Activated T-helper 2 cell treated with anti-CD3 and anti-CD28 coated beads, Interferon-gamma antibody, Interleukin-2, Interleukin-4, amounts not matched to agents 10 μg/mL and 5 μg/mL and 100 μg/mL, durations not matched to agents 14 hours and 24 hours and 36 hours (primary cell): ENCODE results near the gene DAAM1. TPM values are rescaled to one million over a fixed set of nuclear protein-coding genes. Genes with fewer than 3 reads are reported as not detected.

Experiments
- DNase-seq: peaks from one replicate; pipeline ENCODE4 v3.0.0; 2021; ENCODE audit warnings: low spot score
- H3K27ac Mint-ChIP-seq: one replicate; pipeline ENCODE4 v1.8.0; 2021; ENCODE audit warnings: mixed read lengths
- H3K27me3 Mint-ChIP-seq: one replicate; pipeline ENCODE4 v1.8.0; 2021; ENCODE audit warnings: low read depth, mixed read lengths
- H3K36me3 Mint-ChIP-seq: one replicate; pipeline ENCODE4 v1.8.0; 2021; ENCODE audit warnings: low read depth, mixed read lengths
- H3K4me1 Mint-ChIP-seq: one replicate; pipeline ENCODE4 v1.8.0; 2021; ENCODE audit warnings: low read depth, mixed read lengths
- H3K4me3 Mint-ChIP-seq: one replicate; pipeline ENCODE4 v1.8.0; 2021; ENCODE audit warnings: low read depth, mild to moderate bottlenecking, moderate library complexity, mixed read lengths
- H3K9me3 Mint-ChIP-seq: one replicate; pipeline ENCODE4 v1.8.0; 2021; ENCODE audit warnings: mixed read lengths
- intact Hi-C: fragments of 100-400 bp; cut with micrococcal nuclease; formaldehyde crosslinking; loops from one replicate; pipeline ENCODE4 v1.15.1; 2023
- total RNA-seq: library from RNA; stranded (reverse); gene quantifications from 2 replicates; pipeline ENCODE4 v1.2.3, GENCODE V29; 2022

DAAM1 gene
- 6.4 and 9.1 TPM in 2 replicates for total RNA-seq

DNA sequence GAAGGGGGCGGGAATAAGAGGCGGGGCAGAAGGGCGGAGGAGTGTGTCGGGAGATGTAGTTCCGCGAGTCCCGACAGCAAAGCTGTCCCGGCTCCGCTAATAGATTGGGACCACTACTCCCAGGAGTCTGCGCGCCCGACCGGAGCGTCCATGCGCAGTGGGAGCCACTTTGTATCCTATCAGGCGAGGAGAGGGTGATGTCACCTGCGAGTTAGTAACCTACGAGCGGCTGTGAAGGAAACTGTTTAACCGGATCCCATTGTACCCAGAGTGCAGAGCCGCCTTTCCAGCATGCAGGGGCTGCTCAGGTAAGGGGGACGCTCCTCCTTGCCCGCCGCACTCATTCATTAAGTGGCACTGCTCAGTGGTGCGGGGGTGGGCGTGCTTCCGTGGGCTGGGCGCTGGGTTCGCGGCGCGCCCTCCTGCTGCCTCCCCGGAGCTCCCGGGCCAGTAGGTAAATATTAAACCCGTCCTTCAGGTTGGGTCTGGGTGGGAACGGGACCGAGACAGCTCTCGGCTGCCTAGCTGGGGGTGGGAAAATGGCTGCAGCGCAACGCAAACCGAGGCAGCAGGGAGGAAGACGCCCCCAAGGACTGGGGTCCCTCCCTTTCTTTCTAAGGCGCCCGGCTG is at the start of gene DAAM1:
Gene DAAM1, plus strand, starts transcription at position 207 of the 630 bp plus-strand sequence. CDS start 74,811 bp downstream, outside the sequence.
- Mint-ChIP-seq H3K27ac (peak within 1 kb of the TSS; percentile 61), H3K27me3 (peaks cover 21% of the 10 kb centered on the region), H3K4me1 (peaks cover 17% of the 10 kb centered on the region), H3K9me3 (no peaks in the 10 kb centered on the region), H3K36me3 (no peaks in the 10 kb centered on the region), H3K4me3 (peak within 1 kb of the TSS; percentile 95)
- peak; percentile 96 for DNase-seq
- intact Hi-C loops: loop anchor here (1.0 to 5.0 kb wide), 6 partner anchors 86 to 1060 kb away; partner anchors contain the start of genes GPR135, JKAMP, L3HYPDH and PPM1A

GRCh38 chr14:59139324-59139723 is 49.1 kb upstream of the DAAM1 start:
- H3K27ac Mint-ChIP-seq: no peak overlapping the region
- peaks cover 8% of the 10 kb centered on the region for H3K27me3 Mint-ChIP-seq
- no peak for DNase-seq
- H3K36me3 Mint-ChIP-seq: no peaks in the 10 kb centered on the region
- no peaks in the 10 kb centered on the region for H3K9me3 Mint-ChIP-seq
- H3K4me1 Mint-ChIP-seq: no peaks in the 10 kb centered on the region
- H3K4me3 Mint-ChIP-seq: no peak overlapping the region
- intact Hi-C loops: no loop called here

- no peaks in the 10 kb centered on the region for H3K9me3 Mint-ChIP-seq
- intact Hi-C loops: no loop called here
- DNase-seq: no peak
- no peak overlapping the region for H3K4me3 Mint-ChIP-seq
- H3K27ac Mint-ChIP-seq: no peak overlapping the region
- H3K27me3 Mint-ChIP-seq: peaks cover 10% of the 10 kb centered on the region
- no peaks in the 10 kb centered on the region for H3K36me3 Mint-ChIP-seq
- no peaks in the 10 kb centered on the region for H3K4me1 Mint-ChIP-seq
These were observed 48.2 kb upstream of the DAAM1 start for GRCh38 chr14:59140106-59140843.

- DNase-seq: no peak
- no peak overlapping the region for H3K4me3 Mint-ChIP-seq
- H3K27me3 Mint-ChIP-seq: peaks cover 14% of the 10 kb centered on the region
- no peaks in the 10 kb centered on the region for H3K9me3 Mint-ChIP-seq
- H3K4me1 Mint-ChIP-seq: no peaks in the 10 kb centered on the region
- H3K36me3 Mint-ChIP-seq: no peaks in the 10 kb centered on the region
- intact Hi-C loops: no loop called here
- H3K27ac Mint-ChIP-seq: no peak overlapping the region
These were observed 42.0 kb upstream of the DAAM1 start for GRCh38 chr14:59146484-59146883.

DNA sequence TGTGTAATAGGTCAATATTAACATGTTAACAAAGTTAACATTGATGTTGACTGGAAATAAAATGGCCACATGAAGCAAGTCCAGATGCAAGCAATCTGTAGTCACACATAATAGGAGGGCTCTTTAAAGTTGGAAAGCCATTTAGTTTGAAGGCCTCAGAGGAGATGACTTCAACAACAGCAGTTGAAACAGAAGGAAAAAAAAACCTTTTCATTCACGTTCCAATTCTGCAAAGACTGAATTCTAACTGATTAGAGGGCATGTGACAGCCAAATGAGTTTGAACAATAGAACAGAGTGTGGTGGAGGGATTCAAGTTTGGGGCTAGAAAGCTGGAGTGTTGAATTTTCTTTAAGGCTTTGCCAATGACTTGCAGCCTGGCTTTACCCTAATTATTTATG is 41.5 kb upstream of the DAAM1 start:
- H3K9me3 Mint-ChIP-seq: no peaks in the 10 kb centered on the region
- intact Hi-C loops: no loop called here
- peaks cover 14% of the 10 kb centered on the region for H3K27me3 Mint-ChIP-seq
- no peak overlapping the region for H3K27ac Mint-ChIP-seq
- H3K4me1 Mint-ChIP-seq: no peaks in the 10 kb centered on the region
- DNase-seq: no peak
- H3K36me3 Mint-ChIP-seq: no peaks in the 10 kb centered on the region
- no peak overlapping the region for H3K4me3 Mint-ChIP-seq

DNA sequence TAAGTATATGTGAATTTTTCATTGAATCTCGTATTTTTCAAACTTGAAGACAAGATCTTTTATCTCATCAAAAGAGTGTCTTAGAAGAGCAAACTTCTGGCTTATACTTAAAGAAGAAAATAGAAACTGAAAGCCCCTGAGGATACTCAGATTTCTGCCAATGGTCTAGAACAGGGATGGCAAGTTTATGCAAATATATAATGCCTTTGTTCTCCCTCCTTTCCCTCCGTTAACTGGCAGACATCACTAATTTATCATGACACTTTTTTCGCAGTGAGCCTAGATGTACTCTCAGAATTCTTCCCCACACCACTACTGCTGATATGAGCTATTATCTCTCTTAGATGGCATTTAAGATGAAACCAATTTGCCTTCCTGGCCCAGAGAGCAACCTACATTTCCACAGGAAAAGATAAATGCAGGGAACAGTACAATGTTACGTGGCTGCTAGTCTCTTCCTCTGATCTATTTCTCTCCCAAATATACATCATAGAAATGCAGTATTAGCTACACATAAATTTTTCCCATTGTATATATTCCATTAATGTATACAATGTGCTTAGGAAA is 40.0 kb upstream of the DAAM1 start:
- Mint-ChIP-seq H3K4me1 (no peaks in the 10 kb centered on the region), H3K27me3 (peaks cover 10% of the 10 kb centered on the region), H3K4me3 (no peak overlapping the region), H3K36me3 (no peaks in the 10 kb centered on the region), H3K27ac (no peak overlapping the region), H3K9me3 (no peaks in the 10 kb centered on the region)
- intact Hi-C loops: no loop called here
- no peak for DNase-seq

- no peak overlapping the region for H3K4me3 Mint-ChIP-seq
- DNase-seq: no peak
- no peak overlapping the region for H3K27ac Mint-ChIP-seq
- H3K4me1 Mint-ChIP-seq: peaks cover 4% of the 10 kb centered on the region
- H3K27me3 Mint-ChIP-seq: peaks cover 6% of the 10 kb centered on the region
- intact Hi-C loops: no loop called here
- H3K9me3 Mint-ChIP-seq: no peaks in the 10 kb centered on the region
- no peaks in the 10 kb centered on the region for H3K36me3 Mint-ChIP-seq
These were observed 37.5 kb upstream of the DAAM1 start for GRCh38 chr14:59150990-59151389.

DNA sequence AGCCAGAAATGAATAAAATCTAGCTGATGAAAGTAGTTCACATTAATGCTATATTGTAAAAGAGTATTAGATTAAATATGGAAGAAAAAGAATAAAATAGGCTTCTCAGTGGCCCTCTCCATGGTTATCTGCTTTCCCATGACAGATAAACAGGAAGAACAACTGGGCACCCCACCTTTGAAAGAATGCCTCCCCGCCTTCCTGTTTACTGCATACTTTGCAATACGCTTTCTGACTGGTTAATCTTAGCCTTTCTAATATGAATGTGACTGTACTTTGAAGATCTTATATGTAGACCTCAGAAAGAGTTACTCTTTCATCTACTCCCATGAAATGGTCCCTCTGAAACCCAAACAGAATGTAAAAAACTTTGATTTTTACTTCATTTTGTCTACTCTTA is 34.1 kb upstream of the DAAM1 start:
- Mint-ChIP-seq H3K4me3 (no peak overlapping the region), H3K36me3 (no peaks in the 10 kb centered on the region), H3K4me1 (peaks cover 4% of the 10 kb centered on the region), H3K27me3 (peaks cover 10% of the 10 kb centered on the region), H3K9me3 (no peaks in the 10 kb centered on the region), H3K27ac (no peak overlapping the region)
- no peak for DNase-seq
- intact Hi-C loops: no loop called here

DNA sequence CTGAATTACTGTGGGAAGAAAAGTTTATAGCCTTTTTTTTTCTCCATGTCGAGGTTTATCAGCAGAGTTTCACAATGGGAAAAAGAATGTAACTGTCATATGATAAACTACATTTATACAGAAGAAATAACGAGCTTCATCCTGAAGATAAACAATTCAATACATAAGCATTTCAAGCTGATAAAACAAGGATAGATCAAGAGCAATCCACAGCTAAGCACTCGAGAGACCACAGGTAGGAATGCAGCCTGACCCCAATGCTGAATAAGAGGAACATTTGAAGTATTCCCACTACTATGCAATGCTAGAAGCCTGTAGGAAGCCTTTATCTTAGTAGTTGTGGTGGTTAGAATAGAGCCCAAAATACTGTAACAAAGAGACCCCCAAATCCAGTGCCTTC is 32.6 kb upstream of the DAAM1 start:
- H3K4me1 Mint-ChIP-seq: peaks cover 4% of the 10 kb centered on the region
- no peak for DNase-seq
- no peaks in the 10 kb centered on the region for H3K36me3 Mint-ChIP-seq
- intact Hi-C loops: no loop called here
- no peak overlapping the region for H3K4me3 Mint-ChIP-seq
- H3K27me3 Mint-ChIP-seq: peaks cover 10% of the 10 kb centered on the region
- H3K9me3 Mint-ChIP-seq: no peaks in the 10 kb centered on the region
- no peak overlapping the region for H3K27ac Mint-ChIP-seq

DNA sequence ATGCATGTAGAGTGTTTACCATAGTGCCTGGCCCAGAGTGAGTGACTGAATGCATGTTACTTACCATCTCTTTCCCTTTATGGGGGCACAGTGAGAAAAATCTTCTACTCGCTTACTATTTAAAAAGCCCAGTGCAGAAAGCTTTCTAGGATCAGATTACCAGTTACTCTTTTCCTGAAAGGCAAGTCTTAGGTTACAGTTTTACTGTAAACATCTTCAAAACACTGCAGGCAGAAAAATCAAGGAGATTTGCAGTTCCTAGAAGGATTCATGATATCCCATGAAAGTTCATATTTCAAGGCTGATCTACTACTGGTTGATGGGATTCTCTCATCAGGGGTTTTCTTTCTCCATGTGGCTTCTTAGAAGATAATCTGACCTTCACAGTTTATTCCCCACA is 29.3 kb upstream of the DAAM1 start:
- Mint-ChIP-seq H3K4me3 (no peak overlapping the region), H3K27ac (no peak overlapping the region), H3K4me1 (peaks cover 10% of the 10 kb centered on the region), H3K36me3 (no peaks in the 10 kb centered on the region), H3K9me3 (no peaks in the 10 kb centered on the region), H3K27me3 (peaks cover 23% of the 10 kb centered on the region)
- no peak for DNase-seq
- intact Hi-C loops: no loop called here

DNA sequence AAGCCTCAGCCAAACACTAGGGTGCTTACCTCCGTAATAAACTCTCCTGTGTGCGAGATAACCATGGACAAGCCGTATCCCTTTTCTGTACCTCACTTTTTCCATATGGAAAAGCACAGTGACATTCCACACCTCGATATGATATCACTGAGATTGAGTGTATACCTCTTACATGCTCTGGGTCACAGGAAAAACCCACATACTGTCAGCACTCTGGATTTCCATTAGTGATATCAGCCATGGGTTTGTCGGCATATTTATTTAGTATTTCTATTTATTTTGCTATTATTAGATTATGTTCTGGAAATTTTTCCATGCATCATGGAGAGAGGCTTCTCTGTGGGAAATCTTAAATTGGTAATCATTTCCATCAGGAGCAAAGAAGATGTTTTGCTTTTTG is 28.0 kb upstream of the DAAM1 start:
- Mint-ChIP-seq H3K9me3 (no peaks in the 10 kb centered on the region), H3K4me3 (no peak overlapping the region), H3K36me3 (no peaks in the 10 kb centered on the region), H3K4me1 (peaks cover 6% of the 10 kb centered on the region), H3K27ac (no peak overlapping the region), H3K27me3 (peaks cover 23% of the 10 kb centered on the region)
- DNase-seq: no peak
- intact Hi-C loops: no loop called here

DNA sequence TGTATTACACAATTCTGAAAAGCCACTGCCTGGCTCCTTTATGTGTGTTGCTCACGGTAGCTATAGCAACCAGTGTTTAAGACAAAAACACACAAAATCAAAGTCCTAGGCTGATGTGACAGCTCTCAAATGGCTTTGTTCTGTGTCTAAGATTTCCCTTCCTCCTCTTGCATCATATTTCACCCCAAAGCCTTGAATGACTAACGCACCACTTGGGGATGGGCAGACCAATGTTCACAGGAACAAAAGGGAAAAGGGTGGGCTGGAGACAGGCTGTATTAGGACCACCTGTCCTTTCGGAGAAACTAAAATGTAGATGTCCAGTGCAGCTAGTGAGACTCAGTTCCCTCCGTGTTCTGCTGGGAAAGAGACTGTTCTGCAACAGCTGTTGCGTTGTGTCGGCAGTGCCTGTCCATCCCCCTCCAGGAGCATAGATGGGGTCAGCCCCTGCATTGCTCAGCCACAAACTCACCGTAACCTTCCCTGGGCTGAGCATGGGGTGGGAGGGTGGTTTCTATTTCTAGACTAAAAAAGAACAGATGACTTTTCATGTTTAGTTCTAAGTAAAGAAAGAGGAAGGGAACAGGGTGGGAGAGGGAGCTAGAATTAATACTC is 26.8 kb upstream of the DAAM1 start:
- H3K27ac Mint-ChIP-seq: no peak overlapping the region
- intact Hi-C loops: no loop called here
- no peaks in the 10 kb centered on the region for H3K36me3 Mint-ChIP-seq
- DNase-seq: no peak
- H3K9me3 Mint-ChIP-seq: no peaks in the 10 kb centered on the region
- H3K4me1 Mint-ChIP-seq: peaks cover 6% of the 10 kb centered on the region
- peaks cover 24% of the 10 kb centered on the region for H3K27me3 Mint-ChIP-seq
- no peak overlapping the region for H3K4me3 Mint-ChIP-seq

- intact Hi-C loops: no loop called here
- Mint-ChIP-seq H3K27me3 (peaks cover 21% of the 10 kb centered on the region), H3K27ac (no peak overlapping the region)
These were observed 22.2 kb upstream of the DAAM1 start for GRCh38 chr14:59166258-59166657.

More at GRCh38 chr14:59166258-59166657, 22.2 kb upstream of the DAAM1 start:
- Mint-ChIP-seq H3K4me1 (peaks cover 6% of the 10 kb centered on the region), H3K9me3 (no peaks in the 10 kb centered on the region), H3K4me3 (no peak overlapping the region), H3K36me3 (no peaks in the 10 kb centered on the region)
- no peak for DNase-seq
